ENCODE results near the gene ITIH4.

The ITIH4 gene

GRCh38 chr3:52870471-52870870 is 40.0 kb upstream of the ITIH4 start:
- no peaks in the 10 kb centered on the region for H3K36me3 ChIP-seq (ENCODE audit: insufficient read depth, low read length)
- no peak overlapping the region for H2AFZ ChIP-seq (ENCODE audit: low read length, unreplicated experiment)
- H3K27ac ChIP-seq (ENCODE audit: low read depth, low read length), result no peak overlapping the region
- H3K4me1 ChIP-seq (ENCODE audit: control insufficient read depth, insufficient read depth, low read length, unreplicated experiment), result peaks cover 11% of the 10 kb centered on the region
- H3K79me2 ChIP-seq (ENCODE audit: control insufficient read depth, insufficient read depth, low read length, unreplicated experiment), result peaks cover 12% of the 10 kb centered on the region
- H3K27me3 ChIP-seq (ENCODE audit: insufficient read depth, low read length), result no peaks in the 10 kb centered on the region
- H3K4me3 ChIP-seq (ENCODE audit: low read depth, low read length), result no peak overlapping the region

- Histone ChIP-seq H3K27ac (ENCODE audit: low read depth, low read length) (no peak overlapping the region), H3K36me3 (ENCODE audit: insufficient read depth, low read length) (no peaks in the 10 kb centered on the region), H3K4me3 (ENCODE audit: low read depth, low read length) (no peak overlapping the region), H3K79me2 (ENCODE audit: control insufficient read depth, insufficient read depth, low read length, unreplicated experiment) (no peaks in the 10 kb centered on the region), H2AFZ (ENCODE audit: low read length, unreplicated experiment) (no peak overlapping the region), H3K4me1 (ENCODE audit: control insufficient read depth, insufficient read depth, low read length, unreplicated experiment) (no peaks in the 10 kb centered on the region), H3K27me3 (ENCODE audit: insufficient read depth, low read length) (no peaks in the 10 kb centered on the region)
These were observed 36.0 kb upstream of the ITIH4 start for GRCh38 chr3:52866427-52866826.

GRCh38 chr3:52865994-52866393 is 35.5 kb upstream of the ITIH4 start:
- Histone ChIP-seq H3K36me3 (ENCODE audit: insufficient read depth, low read length) (no peaks in the 10 kb centered on the region), H3K79me2 (ENCODE audit: control insufficient read depth, insufficient read depth, low read length, unreplicated experiment) (no peaks in the 10 kb centered on the region), H3K4me1 (ENCODE audit: control insufficient read depth, insufficient read depth, low read length, unreplicated experiment) (no peaks in the 10 kb centered on the region), H2AFZ (ENCODE audit: low read length, unreplicated experiment) (no peak overlapping the region), H3K4me3 (ENCODE audit: low read depth, low read length) (no peak overlapping the region), H3K27ac (ENCODE audit: low read depth, low read length) (no peak overlapping the region), H3K27me3 (ENCODE audit: insufficient read depth, low read length) (no peaks in the 10 kb centered on the region)

GRCh38 chr3:52860424-52860768 is 29.9 kb upstream of the ITIH4 start:
- H3K27me3 ChIP-seq (ENCODE audit: insufficient read depth, low read length), result no peaks in the 10 kb centered on the region
- no peaks in the 10 kb centered on the region for H3K79me2 ChIP-seq (ENCODE audit: control insufficient read depth, insufficient read depth, low read length, unreplicated experiment)
- no peaks in the 10 kb centered on the region for H3K4me1 ChIP-seq (ENCODE audit: control insufficient read depth, insufficient read depth, low read length, unreplicated experiment)
- H3K4me3 ChIP-seq (ENCODE audit: low read depth, low read length), result no peak overlapping the region
- H2AFZ ChIP-seq (ENCODE audit: low read length, unreplicated experiment), result no peak overlapping the region
- no peak overlapping the region for H3K27ac ChIP-seq (ENCODE audit: low read depth, low read length)
- H3K36me3 ChIP-seq (ENCODE audit: insufficient read depth, low read length), result no peaks in the 10 kb centered on the region

GRCh38 chr3:52859686-52860423 is 29.4 kb upstream of the ITIH4 start:
- Histone ChIP-seq H3K36me3 (ENCODE audit: insufficient read depth, low read length) (no peaks in the 10 kb centered on the region), H3K4me3 (ENCODE audit: low read depth, low read length) (no peak overlapping the region), H3K27ac (ENCODE audit: low read depth, low read length) (no peak overlapping the region), H3K79me2 (ENCODE audit: control insufficient read depth, insufficient read depth, low read length, unreplicated experiment) (no peaks in the 10 kb centered on the region), H3K4me1 (ENCODE audit: control insufficient read depth, insufficient read depth, low read length, unreplicated experiment) (no peaks in the 10 kb centered on the region), H2AFZ (ENCODE audit: low read length, unreplicated experiment) (no peak overlapping the region), H3K27me3 (ENCODE audit: insufficient read depth, low read length) (no peaks in the 10 kb centered on the region)

- Histone ChIP-seq H3K4me3 (ENCODE audit: low read depth, low read length) (no peak overlapping the region), H3K4me1 (ENCODE audit: control insufficient read depth, insufficient read depth, low read length, unreplicated experiment) (no peaks in the 10 kb centered on the region), H3K36me3 (ENCODE audit: insufficient read depth, low read length) (no peaks in the 10 kb centered on the region), H3K27me3 (ENCODE audit: insufficient read depth, low read length) (no peaks in the 10 kb centered on the region), H3K79me2 (ENCODE audit: control insufficient read depth, insufficient read depth, low read length, unreplicated experiment) (no peaks in the 10 kb centered on the region), H3K27ac (ENCODE audit: low read depth, low read length) (no peak overlapping the region), H2AFZ (ENCODE audit: low read length, unreplicated experiment) (no peak overlapping the region)
These were observed 27.4 kb upstream of the ITIH4 start for GRCh38 chr3:52857864-52858263.

GRCh38 chr3:52857133-52857532 is 26.7 kb upstream of the ITIH4 start:
- H3K79me2 ChIP-seq (ENCODE audit: control insufficient read depth, insufficient read depth, low read length, unreplicated experiment), result no peaks in the 10 kb centered on the region
- no peak overlapping the region for H3K4me3 ChIP-seq (ENCODE audit: low read depth, low read length)
- no peaks in the 10 kb centered on the region for H3K27me3 ChIP-seq (ENCODE audit: insufficient read depth, low read length)
- no peaks in the 10 kb centered on the region for H3K4me1 ChIP-seq (ENCODE audit: control insufficient read depth, insufficient read depth, low read length, unreplicated experiment)
- H2AFZ ChIP-seq (ENCODE audit: low read length, unreplicated experiment), result no peak overlapping the region
- H3K27ac ChIP-seq (ENCODE audit: low read depth, low read length), result no peak overlapping the region
- H3K36me3 ChIP-seq (ENCODE audit: insufficient read depth, low read length), result no peaks in the 10 kb centered on the region

- Histone ChIP-seq H3K4me3 (ENCODE audit: low read depth, low read length) (no peak overlapping the region), H3K36me3 (ENCODE audit: insufficient read depth, low read length) (no peaks in the 10 kb centered on the region), H3K27ac (ENCODE audit: low read depth, low read length) (no peak overlapping the region), H3K79me2 (ENCODE audit: control insufficient read depth, insufficient read depth, low read length, unreplicated experiment) (no peaks in the 10 kb centered on the region), H2AFZ (ENCODE audit: low read length, unreplicated experiment) (no peak overlapping the region), H3K4me1 (ENCODE audit: control insufficient read depth, insufficient read depth, low read length, unreplicated experiment) (no peaks in the 10 kb centered on the region), H3K27me3 (ENCODE audit: insufficient read depth, low read length) (no peaks in the 10 kb centered on the region)
These were observed 26.2 kb upstream of the ITIH4 start for GRCh38 chr3:52856666-52857065.

GRCh38 chr3:52854013-52854412 is 23.5 kb upstream of the ITIH4 start:
- Histone ChIP-seq H3K36me3 (ENCODE audit: insufficient read depth, low read length) (no peaks in the 10 kb centered on the region), H3K27me3 (ENCODE audit: insufficient read depth, low read length) (no peaks in the 10 kb centered on the region), H3K79me2 (ENCODE audit: control insufficient read depth, insufficient read depth, low read length, unreplicated experiment) (no peaks in the 10 kb centered on the region), H3K4me3 (ENCODE audit: low read depth, low read length) (no peak overlapping the region), H3K27ac (ENCODE audit: low read depth, low read length) (no peak overlapping the region), H3K4me1 (ENCODE audit: control insufficient read depth, insufficient read depth, low read length, unreplicated experiment) (no peaks in the 10 kb centered on the region), H2AFZ (ENCODE audit: low read length, unreplicated experiment) (no peak overlapping the region)

GRCh38 chr3:52852419-52852818 is 21.9 kb upstream of the ITIH4 start:
- Histone ChIP-seq H2AFZ (ENCODE audit: low read length, unreplicated experiment) (no peak overlapping the region), H3K27ac (ENCODE audit: low read depth, low read length) (no peak overlapping the region), H3K36me3 (ENCODE audit: insufficient read depth, low read length) (no peaks in the 10 kb centered on the region), H3K4me1 (ENCODE audit: control insufficient read depth, insufficient read depth, low read length, unreplicated experiment) (no peaks in the 10 kb centered on the region), H3K4me3 (ENCODE audit: low read depth, low read length) (no peak overlapping the region), H3K27me3 (ENCODE audit: insufficient read depth, low read length) (no peaks in the 10 kb centered on the region), H3K79me2 (ENCODE audit: control insufficient read depth, insufficient read depth, low read length, unreplicated experiment) (no peaks in the 10 kb centered on the region)

GRCh38 chr3:52851348-52851747 is 20.9 kb upstream of the ITIH4 start:
- no peak overlapping the region for H3K27ac ChIP-seq (ENCODE audit: low read depth, low read length)
- H2AFZ ChIP-seq (ENCODE audit: low read length, unreplicated experiment), result no peak overlapping the region
- H3K4me1 ChIP-seq (ENCODE audit: control insufficient read depth, insufficient read depth, low read length, unreplicated experiment), result no peaks in the 10 kb centered on the region
- no peaks in the 10 kb centered on the region for H3K79me2 ChIP-seq (ENCODE audit: control insufficient read depth, insufficient read depth, low read length, unreplicated experiment)
- no peaks in the 10 kb centered on the region for H3K27me3 ChIP-seq (ENCODE audit: insufficient read depth, low read length)
- no peak overlapping the region for H3K4me3 ChIP-seq (ENCODE audit: low read depth, low read length)
- no peaks in the 10 kb centered on the region for H3K36me3 ChIP-seq (ENCODE audit: insufficient read depth, low read length)

Measured in ACC112 (cell line).